Right ventricle myocardium superior (tissue), 1 donor: ENCODE results near the gene CD164L2. TPM values are rescaled to one million over a fixed set of nuclear protein-coding genes. Genes with fewer than 3 reads are reported as not detected.
A peak's percentile ranks its signal among the peaks of the same experiment; 100 is the strongest.
"Not testable (repeated sequence)": the region's sequence is repeated elsewhere in the genome, so short reads cannot be mapped to it uniquely, and the experiment has no call there.

Source experiments
- ATAC-seq: fragments of 200-7000 bp; cut with Tn5 transposase; one replicate; pipeline ENCODE4 v1.9.1; 2020; ENCODE audit warnings: mild to moderate bottlenecking; ENCODE audit not compliant: poor library complexity
- DNase-seq: peaks from one replicate; pipeline ENCODE4 v3.0.0-alpha.2; 2020
- intact Hi-C: fragments of 100-400 bp; cut with DNase I; formaldehyde crosslinking; loops from one replicate; pipeline ENCODE4 v1.11.2; 2022
- total RNA-seq: library from RNA; stranded (reverse); fragmentation: NEBNext Ultra II Directional; extraction: Animal tissue kit (Norgen Biotek cat#: 25700); gene quantifications from one replicate; pipeline ENCODE4 v1.2.1, GENCODE V29; 2021
- donor health status: DM: no; HTN: yes; CAD: no; lungs with severe emphysema.

The CD164L2 gene
- total RNA-seq, 1 donor from 2014 or later: not detected

DNA sequence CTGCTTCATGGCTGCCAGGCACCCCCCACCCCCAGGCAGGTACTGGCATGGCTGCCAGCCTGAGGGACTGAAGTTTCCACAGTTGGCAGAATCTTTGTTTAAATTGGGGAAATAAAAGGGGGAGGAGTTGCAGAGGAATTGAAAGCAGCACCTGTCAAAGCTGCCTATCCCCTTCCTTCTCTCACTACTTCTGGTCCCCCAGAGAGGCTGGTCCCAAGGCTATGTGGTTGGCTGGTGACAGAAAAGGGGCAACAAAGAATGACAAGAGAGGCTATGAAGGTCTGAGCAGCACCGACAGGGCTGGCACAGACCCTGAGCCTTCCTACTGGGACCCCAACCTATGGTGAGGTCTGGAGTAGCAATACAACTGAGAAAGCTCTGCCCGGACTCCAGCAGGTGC is 23.7 kb upstream of the CD164L2 start:
- intact Hi-C loops: loop anchor here (10.0 kb wide), 1 partner anchor 258 kb away; no protein-coding TSS in a partner anchor
- DNase-seq, ATAC-seq: not testable (repeated sequence)

- intact Hi-C loops: loop anchor here (10.0 kb wide), 1 partner anchor 258 kb away; no protein-coding TSS in a partner anchor
- ATAC-seq: no peak
- no peak for DNase-seq
Measured at GRCh38 chr1:27406362-27406680, 23.2 kb upstream of the CD164L2 start.

DNA sequence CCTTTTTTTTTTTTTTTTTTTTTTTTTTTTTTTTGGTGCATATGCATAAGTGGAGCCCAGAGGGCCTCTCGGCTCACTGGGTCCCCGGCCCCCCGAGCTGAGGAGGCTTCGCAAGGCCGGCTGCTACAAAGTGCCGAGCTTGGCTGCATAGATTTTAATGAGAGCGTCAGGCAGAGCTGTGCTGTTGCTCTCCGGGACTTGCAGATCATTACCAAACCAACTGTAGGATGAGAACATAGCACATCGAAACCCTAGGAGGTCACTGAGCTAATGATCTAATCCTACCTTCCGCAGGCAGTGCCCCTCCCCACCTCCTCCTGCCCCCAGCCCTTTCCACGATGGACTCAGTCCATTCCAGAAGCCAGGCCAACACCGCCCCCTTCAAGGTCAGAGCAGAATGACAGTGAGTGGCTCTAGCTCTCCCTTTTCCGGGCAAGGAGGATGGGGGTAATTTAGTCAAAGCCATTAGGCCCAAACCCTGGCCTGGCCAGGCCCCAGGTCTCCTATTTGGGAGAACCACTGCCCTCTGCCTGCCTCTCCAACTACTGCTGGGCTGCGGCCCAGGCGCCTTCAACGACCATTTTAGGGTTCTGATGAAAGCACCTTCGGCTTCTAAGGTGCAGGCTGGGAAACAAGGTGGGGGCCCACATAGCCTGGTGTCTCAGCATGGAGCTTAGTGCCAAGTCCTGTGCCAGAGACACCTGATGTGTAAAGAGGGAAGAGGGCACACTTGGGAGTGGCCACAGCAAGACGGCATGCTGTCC is 22.6 kb upstream of the CD164L2 start:
- intact Hi-C loops: loop anchor here (10.0 kb wide), 1 partner anchor 259 kb away; no protein-coding TSS in a partner anchor
- not testable (repeated sequence) for DNase-seq
- peak; percentile 0 for ATAC-seq

GRCh38 chr1:27405074-27405473 is 21.9 kb upstream of the CD164L2 start:
- DNase-seq (peak; percentile 72), ATAC-seq (peak; percentile 25)
- intact Hi-C loops: loop anchor here (10.0 kb wide), 1 partner anchor 260 kb away; no protein-coding TSS in a partner anchor

DNA sequence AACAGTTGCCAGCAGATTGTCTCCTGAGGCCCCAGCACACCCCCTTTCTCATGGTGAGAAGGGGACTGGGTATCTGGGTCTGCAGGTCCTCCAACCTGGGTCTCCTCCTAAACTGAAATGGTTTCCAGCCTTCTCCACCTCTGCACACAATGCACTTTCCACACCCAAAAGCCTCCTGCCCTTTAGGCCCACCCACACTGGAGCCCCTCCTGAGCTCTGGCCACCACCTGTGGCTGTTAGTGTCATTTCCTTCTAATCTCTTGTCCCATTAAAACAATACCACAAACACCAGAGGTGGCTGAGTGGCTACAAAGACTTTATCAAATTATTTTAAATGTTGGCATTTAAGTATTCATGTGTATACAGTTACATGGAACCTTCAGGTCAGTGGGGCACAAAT is 20.8 kb upstream of the CD164L2 start:
- intact Hi-C loops: loop anchor here (5.0 to 10.0 kb wide), 2 partner anchors 203 to 261 kb away; no protein-coding TSS in a partner anchor
- DNase-seq: no peak
- ATAC-seq: no peak

DNA sequence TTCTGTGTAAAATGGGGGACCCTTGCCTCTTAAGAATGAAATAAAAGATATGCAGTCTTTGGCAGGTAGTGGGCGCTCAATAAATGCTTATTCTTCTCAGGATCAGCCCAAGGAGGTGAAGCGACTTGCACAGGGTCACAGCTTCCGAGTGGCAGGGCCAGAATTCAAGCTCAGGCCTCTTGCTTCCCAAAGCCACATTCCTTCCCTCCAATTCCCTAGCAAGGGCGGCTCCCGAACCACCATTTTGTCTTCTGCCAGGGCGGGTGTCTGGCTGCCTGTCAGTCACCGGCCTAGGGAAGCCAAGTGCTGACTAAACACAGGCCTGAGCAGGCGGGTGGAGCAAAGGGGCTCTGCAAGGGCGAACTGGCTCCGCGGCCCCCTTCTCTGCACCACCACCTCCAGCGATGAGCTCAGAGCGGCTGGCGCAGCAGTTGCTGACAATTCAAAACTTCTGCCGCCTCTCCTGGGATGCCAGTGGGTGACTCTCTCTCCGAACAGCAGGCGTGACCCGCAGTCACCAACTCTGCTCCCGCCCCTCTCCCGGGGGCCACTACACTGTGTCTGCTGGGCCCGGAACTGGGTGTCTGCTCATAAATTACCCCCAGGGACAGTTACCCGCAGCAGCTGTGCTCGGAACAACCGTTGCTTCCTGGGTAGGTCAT is 20.1 kb upstream of the CD164L2 start:
- peak; percentile 83 for DNase-seq
- intact Hi-C loops: loop anchor here (5.0 to 10.0 kb wide), 2 partner anchors 204 to 262 kb away; no protein-coding TSS in a partner anchor
- peak; percentile 55 for ATAC-seq

DNA sequence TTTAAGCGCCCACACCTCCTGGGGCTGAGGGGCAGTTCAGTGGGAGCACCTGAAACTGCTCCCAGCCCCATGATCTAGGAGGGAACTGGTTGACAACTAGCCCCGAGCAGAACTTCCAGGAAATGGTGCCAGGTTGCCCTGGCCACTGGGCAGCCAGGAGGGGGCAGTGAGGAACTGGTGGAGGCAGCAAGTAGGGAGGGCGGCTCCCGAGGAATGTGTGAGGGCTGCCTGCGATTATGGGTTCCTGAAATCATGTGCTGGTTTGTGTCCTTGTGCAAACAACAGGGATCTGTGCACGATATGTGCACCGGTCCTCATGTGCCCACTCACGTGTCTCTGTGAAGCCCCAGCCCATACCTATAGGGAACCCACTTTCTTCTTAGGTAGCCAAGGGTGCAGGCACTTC is 19.2 kb upstream of the CD164L2 start:
- intact Hi-C loops: loop anchor here (5.0 to 10.0 kb wide), 2 partner anchors 205 to 262 kb away; no protein-coding TSS in a partner anchor
- DNase-seq (peak; percentile 84), ATAC-seq (peak; percentile 59)

DNA sequence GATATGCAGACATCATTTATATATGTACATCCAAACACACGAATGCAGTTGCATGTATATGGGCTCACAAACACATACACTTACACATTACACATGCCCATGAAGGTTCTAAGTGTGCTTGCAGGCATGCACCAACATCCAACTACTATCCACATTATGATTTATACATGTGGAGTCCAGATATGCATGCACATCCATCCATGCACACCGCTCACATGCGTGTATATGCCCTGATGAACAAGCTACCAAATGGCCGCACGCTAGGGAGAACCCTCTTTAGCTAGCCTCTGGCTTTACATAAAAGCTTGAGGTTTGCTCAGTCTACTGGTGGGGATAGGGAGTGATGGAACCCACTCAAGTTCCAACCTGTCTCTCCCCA is 17.8 kb upstream of the CD164L2 start:
- DNase-seq (no peak), ATAC-seq (no peak)
- intact Hi-C loops: loop anchor here (5.0 to 10.0 kb wide), 2 partner anchors 206 to 264 kb away; no protein-coding TSS in a partner anchor

DNA sequence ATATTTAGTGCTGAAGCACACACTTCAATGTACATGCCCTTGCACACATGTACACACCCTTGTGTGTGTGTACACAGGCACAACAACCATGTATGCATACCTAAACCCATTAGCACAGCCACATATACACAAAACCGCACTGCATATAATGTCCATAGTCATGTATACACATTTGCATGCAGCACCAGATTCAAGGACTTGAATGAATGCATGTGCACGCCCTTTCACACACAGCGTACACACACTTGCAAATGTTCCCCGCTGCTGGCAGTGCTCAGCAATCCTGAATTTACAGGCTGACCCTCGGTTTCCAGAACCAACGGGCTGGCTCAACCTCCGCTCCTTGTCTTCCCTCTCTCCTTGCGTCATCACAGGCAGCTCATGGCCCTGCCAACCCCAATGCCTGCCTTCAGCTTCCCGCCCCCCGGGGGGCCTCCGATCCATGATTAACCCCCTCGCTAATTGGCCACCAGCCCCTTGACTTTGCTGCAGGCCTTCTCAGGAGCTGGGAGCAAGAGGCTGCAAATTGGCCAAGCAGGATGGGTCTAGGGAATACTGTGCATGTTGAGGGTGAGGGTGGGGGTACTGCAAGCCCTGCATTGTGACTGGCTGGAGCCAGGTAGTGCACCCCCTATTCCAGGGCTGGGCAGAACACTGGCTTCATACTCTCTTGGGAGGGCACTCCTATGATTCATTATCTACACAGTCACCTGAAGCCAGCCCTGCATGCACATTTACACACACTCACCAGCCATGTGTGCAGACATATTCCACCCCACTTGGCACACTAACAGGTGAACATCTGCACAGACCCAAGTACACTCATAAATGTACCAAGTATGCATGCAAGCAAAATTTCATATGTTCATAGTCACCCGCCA is 17.2 kb upstream of the CD164L2 start:
- intact Hi-C loops: loop anchor here (5.0 to 10.0 kb wide), 2 partner anchors 207 to 264 kb away; no protein-coding TSS in a partner anchor
- ATAC-seq: no peak
- no peak for DNase-seq

DNA sequence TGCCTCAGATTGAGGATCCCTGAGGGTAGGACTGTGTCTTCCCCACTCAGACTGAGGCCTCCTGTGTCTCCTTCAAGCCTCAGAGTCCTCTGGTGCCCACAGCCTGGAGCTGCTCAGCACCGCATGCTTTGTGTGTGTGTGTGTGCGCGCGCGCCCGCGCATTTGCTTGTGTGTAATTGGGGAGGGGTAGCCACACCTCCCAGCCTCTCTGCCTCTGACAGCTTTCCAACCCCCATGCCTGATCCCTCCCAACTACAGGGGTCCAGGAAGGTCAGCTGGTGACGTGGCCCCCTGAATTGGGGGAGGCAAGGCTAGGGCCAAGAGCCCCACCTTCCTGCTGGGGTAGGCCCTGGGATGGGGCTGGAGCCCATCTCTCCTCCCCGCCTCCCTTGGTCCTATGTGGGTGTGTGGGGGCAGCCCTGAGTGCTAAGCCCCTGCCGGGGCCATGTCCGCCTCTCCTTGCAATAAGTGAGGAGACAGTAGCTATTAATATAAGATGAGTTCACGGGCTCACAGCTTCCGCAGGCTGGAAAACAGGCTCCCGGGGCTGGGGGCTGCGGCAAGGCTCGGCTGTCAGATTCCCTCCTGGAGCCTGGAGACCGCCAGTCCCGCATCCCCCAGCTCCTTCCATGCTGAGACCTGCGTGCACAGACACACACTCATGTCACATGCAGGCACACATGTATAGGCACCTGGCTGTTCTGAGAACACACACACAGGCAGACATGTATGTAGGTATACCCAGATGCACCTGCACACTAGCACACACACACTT is 16.3 kb upstream of the CD164L2 start:
- DNase-seq (no peak), ATAC-seq (no peak)
- intact Hi-C loops: loop anchor here (5.0 to 10.0 kb wide), 3 partner anchors 208 to 355 kb away; no protein-coding TSS in a partner anchor

DNA sequence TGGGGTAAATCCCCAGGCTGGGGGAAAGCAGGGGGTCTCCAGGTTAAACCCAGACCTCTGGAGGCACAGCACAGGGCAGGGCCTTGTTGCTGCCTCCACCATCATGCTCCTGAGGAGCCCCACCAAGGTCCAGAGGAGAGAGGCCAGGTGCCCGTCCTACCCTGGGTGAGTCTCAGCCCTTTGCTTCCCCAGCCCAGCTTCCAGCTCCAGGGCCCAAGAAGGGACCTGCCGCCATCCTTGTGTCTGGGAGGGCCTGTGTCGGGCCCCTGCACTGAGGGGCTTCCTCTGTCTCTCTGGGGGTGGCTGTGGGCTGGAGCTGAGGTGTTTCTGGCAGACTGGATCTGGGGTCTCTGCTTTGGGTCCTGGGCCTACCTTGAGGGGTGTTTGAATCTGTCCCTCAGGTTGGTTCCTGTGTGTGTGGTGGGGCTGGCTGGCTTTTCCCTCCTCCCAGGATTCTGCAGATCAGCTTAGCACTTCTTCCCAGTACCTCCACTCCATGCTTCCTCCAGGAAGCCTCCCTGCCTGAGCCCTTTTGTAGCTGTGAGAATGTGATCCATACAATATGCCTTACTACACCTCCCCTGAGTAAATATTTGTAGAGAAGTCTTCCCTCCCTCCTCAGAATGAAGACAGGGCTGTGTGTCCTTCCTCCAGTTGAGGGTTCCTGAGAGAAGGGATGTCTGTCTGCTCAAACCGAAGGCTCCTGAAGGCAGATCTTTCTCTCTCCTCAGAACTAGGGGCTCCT is 15.4 kb upstream of the CD164L2 start:
- intact Hi-C loops: loop anchor here (10.0 kb wide), 1 partner anchor 354 kb away; no protein-coding TSS in a partner anchor
- ATAC-seq (no peak), DNase-seq (no peak)

- ATAC-seq (no peak), DNase-seq (no peak)
- intact Hi-C loops: loop anchor here (10.0 kb wide), 1 partner anchor 353 kb away; no protein-coding TSS in a partner anchor
Measured at GRCh38 chr1:27397749-27398148, 14.6 kb upstream of the CD164L2 start.

DNA sequence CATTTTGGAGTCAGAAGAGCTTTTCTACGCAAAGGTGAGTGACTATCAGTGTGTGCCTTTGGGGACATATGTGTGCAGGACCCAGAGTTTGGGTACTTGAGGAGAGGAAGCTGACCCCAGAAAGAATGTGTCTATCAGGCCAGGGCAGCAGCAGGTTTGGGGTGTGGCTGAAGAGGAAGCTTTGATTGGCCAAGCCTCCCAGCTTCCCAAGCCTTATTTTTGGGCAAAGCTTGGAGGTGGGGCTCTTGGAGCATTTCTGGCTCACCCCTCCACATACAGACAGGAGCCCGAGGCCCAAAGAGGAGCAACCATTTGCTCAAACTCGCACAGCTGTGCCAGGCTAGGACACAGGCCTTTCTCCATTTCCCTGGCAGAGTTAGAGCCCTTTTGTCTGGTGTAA is 14.0 kb upstream of the CD164L2 start:
- DNase-seq (no peak), ATAC-seq (no peak)
- intact Hi-C loops: loop anchor here (10.0 kb wide), 1 partner anchor 352 kb away; no protein-coding TSS in a partner anchor

- ATAC-seq (peak; percentile 23), DNase-seq (peak; percentile 86)
- intact Hi-C loops: loop anchor here (2.0 to 10.0 kb wide), 2 partner anchors 95 to 351 kb away; no protein-coding TSS in a partner anchor
Measured at GRCh38 chr1:27395441-27396195, 12.5 kb upstream of the CD164L2 start.

DNA sequence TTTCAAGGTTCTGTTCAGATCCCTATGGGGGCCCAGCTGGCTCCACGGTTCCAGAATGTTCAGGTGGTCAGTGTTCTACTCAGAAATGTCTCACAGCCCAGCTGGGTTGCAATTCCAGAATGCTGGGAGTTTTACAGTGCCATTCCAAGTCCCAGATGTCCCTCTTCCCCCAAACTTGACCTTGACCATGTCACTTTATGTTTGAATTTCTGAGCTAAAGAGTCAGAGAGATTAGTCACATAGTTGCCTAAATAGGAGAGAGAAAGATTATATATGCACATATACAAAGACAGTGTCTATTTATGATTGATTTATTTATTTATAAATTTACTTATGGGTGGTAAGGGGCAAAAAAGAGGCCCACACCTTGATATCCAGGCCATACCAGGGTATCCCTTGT is 11.8 kb upstream of the CD164L2 start:
- DNase-seq: no peak

DNA sequence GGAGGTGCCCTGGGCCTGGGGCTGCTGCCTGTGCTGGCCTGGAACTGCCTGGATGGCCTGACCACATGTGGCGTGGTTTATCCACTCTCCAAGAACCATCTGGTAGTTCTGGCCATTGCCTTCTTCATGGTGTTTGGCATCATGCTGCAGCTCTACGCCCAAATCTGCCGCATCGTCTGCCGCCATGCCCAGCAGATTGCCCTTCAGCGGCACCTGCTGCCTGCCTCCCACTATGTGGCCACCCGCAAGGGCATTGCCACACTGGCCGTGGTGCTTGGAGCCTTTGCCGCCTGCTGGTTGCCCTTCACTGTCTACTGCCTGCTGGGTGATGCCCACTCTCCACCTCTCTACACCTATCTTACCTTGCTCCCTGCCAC is 11.1 kb upstream of the CD164L2 start:
- ATAC-seq (no peak), DNase-seq (no peak)
- intact Hi-C loops: loop anchor here (2.0 to 10.0 kb wide), 2 partner anchors 93 to 349 kb away; no protein-coding TSS in a partner anchor

More for the DNA sequence above, 11.8 kb upstream of the CD164L2 start:
- ATAC-seq: no peak
- intact Hi-C loops: loop anchor here (2.0 to 10.0 kb wide), 2 partner anchors 94 to 350 kb away; no protein-coding TSS in a partner anchor
